Esophagus (tissue), 2 donors: Measurements from ENCODE around the gene SHMT1. TPM values are rescaled to one million over a fixed set of nuclear protein-coding genes. Genes with fewer than 3 reads are reported as not detected.
"Not testable (repeated sequence)": the region's sequence is repeated elsewhere in the genome, so short reads cannot be mapped to it uniquely, and the experiment has no call there.

Source experiments
- H3K27ac ChIP-seq, 2 donors: one replicate each; pipeline ENCODE4 v1.5.1; 2013; ENCODE audit warnings: low read depth in 2 of 2, mild to moderate bottlenecking in 2 of 2, inconsistent platforms in 1 of 2, low read length in 1 of 2, moderate library complexity in 1 of 2
- H3K27me3 ChIP-seq, 2 donors: one replicate each; pipeline ENCODE4 v1.6.1; 2013; ENCODE audit warnings: low read length in 2 of 2, control low read depth in 1 of 2, mild to moderate bottlenecking in 1 of 2; ENCODE audit not compliant: insufficient read depth in 2 of 2, control insufficient read depth in 1 of 2
- H3K36me3 ChIP-seq, 2 donors: one replicate each; pipeline ENCODE4 v1.6.1; 2013; ENCODE audit warnings: low read length in 1 of 2; ENCODE audit not compliant: control insufficient read depth in 2 of 2, insufficient read depth in 2 of 2
- H3K4me1 ChIP-seq, 2 donors: one replicate each; pipeline ENCODE4 v1.6.1; 2013; ENCODE audit warnings: low read length in 1 of 2; ENCODE audit not compliant: control insufficient read depth in 2 of 2, insufficient read depth in 2 of 2
- H3K4me3 ChIP-seq, 2 donors: one replicate each; pipeline ENCODE4 v1.5.1; 2013; ENCODE audit warnings: low read length in 2 of 2, mild to moderate bottlenecking in 2 of 2, low read depth in 1 of 2, moderate library complexity in 1 of 2
- H3K9me3 ChIP-seq, 2 donors: one replicate each; pipeline ENCODE4 v1.6.1; 2013; ENCODE audit warnings: mild to moderate bottlenecking in 2 of 2, low read depth in 1 of 2, low read length in 1 of 2, moderate library complexity in 1 of 2; ENCODE audit not compliant: control insufficient read depth in 2 of 2, insufficient read depth in 1 of 2
- WGBS, 2 donors: extraction: QIAGEN DNeasy Blood & Tissue Kit; methylation state at CpG; one replicate each; pipeline ENCODE4 v1.1.7; 2013; 5-methylcytosine and 5-hydroxymethylcytosine counted together
- polyA plus RNA-seq, 2 donors: library from polyadenylated mRNA; stranded (reverse); fragments of 200-250 nt; gene quantifications; one replicate each; pipeline ENCODE4 v1.2.3, GENCODE V29; 2013
- donor health status: healthy with polysubstance abuse.
- donor health status: Bipolar disorder and iron deficiency.

SHMT1 gene
- polyA plus RNA-seq, 2 donors: 70.8 to 73.6 TPM

DNA sequence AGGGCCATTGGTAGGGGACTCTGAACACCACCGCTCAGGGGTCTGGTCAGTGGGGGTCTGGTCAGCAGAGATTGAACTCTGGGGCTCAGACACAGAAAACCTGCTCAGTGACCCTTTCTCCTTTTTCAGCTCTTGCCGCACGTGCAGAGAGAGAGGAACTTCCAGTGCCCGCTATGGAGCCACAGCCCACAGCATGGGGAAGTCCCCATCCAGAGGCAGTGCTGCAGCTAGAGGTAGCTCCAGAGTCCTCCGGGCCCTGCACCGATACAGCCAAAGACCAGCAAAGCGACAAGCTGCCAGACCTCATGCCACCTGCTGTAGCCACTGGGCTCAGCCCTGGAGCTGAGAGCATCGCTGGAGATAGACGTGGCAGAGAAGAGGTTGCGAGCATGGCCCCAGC, 25.4 kb upstream of the SHMT1 start:
- not testable (repeated sequence) for H3K27me3 ChIP-seq, H3K4me3 ChIP-seq, H3K9me3 ChIP-seq, H3K36me3 ChIP-seq, H3K27ac ChIP-seq, H3K4me1 ChIP-seq
- 82 to 83% methylated on average over 1 to 6 of the region's 10 CpGs for WGBS, 2 donors

DNA sequence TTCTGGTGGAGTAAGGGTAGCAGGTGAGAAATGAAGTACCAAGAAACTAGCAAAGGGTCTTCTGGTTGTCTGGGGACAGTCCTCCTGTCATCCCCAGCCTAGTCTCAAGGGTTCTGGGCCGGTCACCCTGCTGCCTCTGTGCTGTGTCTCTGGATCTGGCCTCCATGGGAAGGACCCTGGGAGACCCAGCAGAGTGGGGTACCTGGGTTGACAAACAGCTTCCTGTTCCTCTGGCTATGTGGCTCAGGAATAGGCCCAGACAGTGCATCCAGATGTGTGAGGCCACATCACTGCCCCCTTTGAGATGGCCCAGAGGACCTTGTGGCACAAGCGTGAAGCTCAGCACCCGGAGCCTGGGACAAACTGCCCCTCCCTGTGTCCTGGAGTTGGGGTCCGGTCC, 24.9 kb upstream of the SHMT1 start:
- not testable (repeated sequence) for H3K27ac ChIP-seq, H3K9me3 ChIP-seq, H3K4me3 ChIP-seq, H3K36me3 ChIP-seq, H3K27me3 ChIP-seq, H3K4me1 ChIP-seq
- 89 to 92% methylated on average over 4 of the region's 4 CpGs for WGBS, 2 donors

- H3K4me1 ChIP-seq, H3K9me3 ChIP-seq, H3K27ac ChIP-seq, H3K27me3 ChIP-seq, H3K4me3 ChIP-seq, H3K36me3 ChIP-seq: not testable (repeated sequence)
- 63 to 79% methylated on average over 5 of the region's 5 CpGs for WGBS, 2 donors
Observed at GRCh38 chr17:18387583-18387982, 24.2 kb upstream of the SHMT1 start.

DNA sequence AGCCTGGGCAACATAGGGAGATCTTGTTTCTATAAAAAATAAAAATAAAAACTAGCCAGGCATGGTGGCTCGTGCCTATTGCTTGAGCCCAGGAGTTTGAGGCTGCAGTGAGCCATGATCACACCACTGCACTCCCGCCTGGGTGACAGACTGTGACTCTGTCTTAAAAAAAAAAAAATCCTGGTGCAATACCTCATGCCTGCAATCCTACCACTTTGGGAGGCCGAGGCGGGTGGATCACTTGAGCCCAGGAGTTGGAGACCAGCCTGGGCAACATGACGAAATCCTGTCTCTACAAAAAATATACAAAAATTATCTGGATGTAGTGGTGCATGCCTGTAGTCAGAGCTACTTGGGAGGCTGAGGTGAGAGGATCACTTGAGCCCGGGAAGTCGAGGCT, 20.9 kb upstream of the SHMT1 start:
- not testable (repeated sequence) for H3K4me3 ChIP-seq, H3K4me1 ChIP-seq, H3K9me3 ChIP-seq, H3K27me3 ChIP-seq, H3K27ac ChIP-seq
- 83 to 87% methylated on average over 7 of the region's 7 CpGs for WGBS, 2 donors
- peaks cover 0 to 17% of the 10 kb centered on the region in 2 donors for H3K36me3 ChIP-seq

GRCh38 chr17:18383079-18383481, 19.7 kb upstream of the SHMT1 start:
- not testable (repeated sequence) for H3K27ac ChIP-seq, H3K27me3 ChIP-seq, H3K4me1 ChIP-seq, H3K9me3 ChIP-seq, H3K4me3 ChIP-seq
- WGBS, 2 donors: 26 to 52% methylated on average over 28 to 36 of the region's 36 CpGs
- peaks cover 0 to 17% of the 10 kb centered on the region in 2 donors for H3K36me3 ChIP-seq

DNA sequence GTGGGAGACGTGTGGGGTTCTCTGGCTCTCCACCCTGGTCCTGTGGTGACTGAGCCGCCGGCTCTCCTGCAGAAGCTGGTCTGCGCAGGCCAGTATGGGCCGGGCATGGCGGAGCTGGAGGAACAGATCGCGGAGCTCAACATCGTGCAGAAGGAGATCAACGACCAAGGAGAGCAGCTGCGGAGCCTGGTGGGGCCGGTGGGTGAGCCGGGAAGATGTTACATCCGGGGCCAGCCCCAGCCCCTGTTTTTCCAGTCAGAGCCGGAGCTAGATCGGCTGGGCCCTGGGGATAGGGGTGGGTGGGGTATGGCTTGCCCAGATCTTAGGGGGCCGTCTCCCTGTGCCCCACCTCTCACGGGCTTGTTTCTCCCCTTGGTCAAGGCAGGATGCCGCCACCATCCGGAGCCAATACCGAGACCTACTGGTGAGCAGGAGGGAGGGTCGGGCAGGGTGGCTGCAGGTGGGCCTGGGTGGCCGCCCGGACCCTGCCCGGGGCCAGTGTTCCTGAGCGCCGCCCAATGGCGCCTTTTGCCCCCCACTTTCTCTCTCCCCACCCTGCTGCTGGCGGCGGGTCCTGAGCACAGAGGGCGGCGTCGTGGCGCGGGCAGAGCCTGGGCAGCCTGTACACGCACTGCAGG, 19.2 kb upstream of the SHMT1 start:
- H3K4me3 ChIP-seq: no peak overlapping the region
- H3K27ac ChIP-seq: no peak overlapping the region
- H3K4me1 ChIP-seq: peaks cover 3 to 9% of the 10 kb centered on the region in 2 donors
- 60 to 79% methylated on average over 36 of the region's 36 CpGs for WGBS, 2 donors
- no peaks in the 10 kb centered on the region for H3K27me3 ChIP-seq
- H3K36me3 ChIP-seq: peaks cover 0 to 17% of the 10 kb centered on the region in 2 donors
- H3K9me3 ChIP-seq: no peaks in the 10 kb centered on the region

- Histone ChIP-seq H3K27me3 (no peaks in the 10 kb centered on the region), H3K9me3 (no peaks in the 10 kb centered on the region), H3K27ac (no peak overlapping the region), H3K4me3 (no peak overlapping the region), H3K4me1 (peaks cover 3 to 9% of the 10 kb centered on the region in 2 donors), H3K36me3 (peaks cover 0 to 17% of the 10 kb centered on the region in 2 donors)
- WGBS, 2 donors: 84 to 85% methylated on average over 3 of the region's 3 CpGs
Observed at GRCh38 chr17:18381953-18382245, 18.5 kb upstream of the SHMT1 start.

DNA sequence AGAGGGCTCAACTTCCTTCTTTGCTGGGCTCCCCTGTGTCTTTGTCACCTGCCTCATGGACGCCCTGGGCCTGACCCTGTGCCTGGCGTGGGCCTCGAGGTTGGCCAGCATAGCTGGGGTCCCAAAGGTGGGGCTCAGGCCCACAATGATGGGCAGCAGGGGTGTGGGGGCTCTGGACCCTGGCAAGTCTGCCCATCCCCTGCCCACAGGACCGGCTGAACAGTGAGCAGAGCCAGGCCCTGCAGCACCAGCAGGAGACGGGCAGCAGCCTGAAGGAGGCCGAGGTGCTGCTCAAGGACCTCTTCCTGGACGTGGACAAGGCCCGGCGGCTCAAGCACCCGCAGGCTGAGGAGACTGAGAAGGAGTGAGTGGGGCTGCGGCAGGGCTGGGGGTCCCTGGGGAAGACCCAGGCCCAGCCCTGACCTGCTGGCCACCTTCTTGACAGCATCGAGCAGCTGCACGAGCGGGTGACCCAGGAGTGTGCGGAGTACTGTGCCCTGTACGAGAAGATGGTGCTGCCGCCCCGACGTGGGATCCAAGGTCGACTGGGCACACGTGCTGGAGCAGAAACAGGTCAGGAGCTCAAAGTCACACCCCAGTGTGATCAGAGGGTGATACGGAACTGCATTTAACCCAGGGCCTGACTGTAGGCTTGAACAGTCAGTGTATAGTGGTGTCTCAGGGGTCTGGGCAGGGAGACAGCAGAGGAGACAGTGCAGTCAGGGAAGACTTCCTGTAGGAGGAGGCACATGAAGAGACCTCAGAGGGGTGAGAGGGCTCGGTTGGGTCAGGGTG, 18.0 kb upstream of the SHMT1 start:
- WGBS, 2 donors: 82 to 86% methylated on average over 23 of the region's 23 CpGs

GRCh38 chr17:18380471-18381157, 17.3 kb upstream of the SHMT1 start:
- WGBS, 2 donors: 63 to 67% methylated on average over 15 of the region's 15 CpGs
- Histone ChIP-seq H3K27ac (no peak overlapping the region), H3K36me3 (peaks cover 0 to 17% of the 10 kb centered on the region in 2 donors), H3K9me3 (no peaks in the 10 kb centered on the region), H3K27me3 (no peaks in the 10 kb centered on the region), H3K4me3 (no peak overlapping the region), H3K4me1 (peaks cover 3 to 9% of the 10 kb centered on the region in 2 donors)

More for the DNA sequence above, 18.0 kb upstream of the SHMT1 start:
- peaks cover 0 to 17% of the 10 kb centered on the region in 2 donors for H3K36me3 ChIP-seq
- H3K9me3 ChIP-seq: no peaks in the 10 kb centered on the region
- no peaks in the 10 kb centered on the region for H3K27me3 ChIP-seq
- peaks cover 3 to 9% of the 10 kb centered on the region in 2 donors for H3K4me1 ChIP-seq
- H3K4me3 ChIP-seq: no peak overlapping the region
- H3K27ac ChIP-seq: no peak overlapping the region
